Astrocyte of the spinal cord (primary cell): Measurements from ENCODE around the gene DNAJC28.

Experiments used
- DNase-seq: peaks from one replicate; pipeline ENCODE4 v3.0.0; 2011; ENCODE audit warnings: low read depth, low spot score
- H3K4me3 ChIP-seq: 2 replicates; pipeline ENCODE4 v1.5.1; 2011; ENCODE audit warnings: low read depth, mild to moderate bottlenecking, low read length, moderate library complexity
- in situ Hi-C: cut with HindIII; loops from 2 replicates; pipeline ENCODE4 v1.10.0; 2017; ENCODE audit warnings: low sequenced_read_pairs
- TF ChIP-seq, protein P1 (sequence below): IDR thresholded peaks from 2 replicates; pipeline ENCODE4 v1.5.1; 2012; ENCODE audit warnings: low read depth, mild to moderate bottlenecking, low read length, inconsistent platforms

The DNAJC28 gene

DNA sequence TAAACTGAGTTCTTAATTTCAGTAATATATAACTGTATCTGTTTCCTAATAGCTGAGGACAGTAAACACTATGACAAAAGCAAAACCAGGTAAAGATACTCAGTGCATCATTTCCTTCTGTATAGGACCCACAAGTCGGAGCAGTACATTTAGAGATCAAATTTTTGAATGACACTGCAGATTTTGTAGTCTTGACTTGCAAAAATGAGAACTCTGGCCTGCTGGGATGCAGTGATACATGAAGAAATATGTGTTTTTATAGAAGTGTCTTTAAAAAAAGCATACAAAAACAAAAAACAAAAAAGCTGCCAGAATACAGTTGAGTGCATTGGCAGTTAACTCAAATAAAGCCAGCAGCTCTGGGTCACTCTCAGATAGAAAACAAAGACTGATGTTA is 31.4 kb upstream of the DNAJC28 start:
- DNase-seq: no peak
- no peak overlapping the region for H3K4me3 ChIP-seq
- in situ Hi-C loops: no loop called here
- TF ChIP-seq, protein P1, sequence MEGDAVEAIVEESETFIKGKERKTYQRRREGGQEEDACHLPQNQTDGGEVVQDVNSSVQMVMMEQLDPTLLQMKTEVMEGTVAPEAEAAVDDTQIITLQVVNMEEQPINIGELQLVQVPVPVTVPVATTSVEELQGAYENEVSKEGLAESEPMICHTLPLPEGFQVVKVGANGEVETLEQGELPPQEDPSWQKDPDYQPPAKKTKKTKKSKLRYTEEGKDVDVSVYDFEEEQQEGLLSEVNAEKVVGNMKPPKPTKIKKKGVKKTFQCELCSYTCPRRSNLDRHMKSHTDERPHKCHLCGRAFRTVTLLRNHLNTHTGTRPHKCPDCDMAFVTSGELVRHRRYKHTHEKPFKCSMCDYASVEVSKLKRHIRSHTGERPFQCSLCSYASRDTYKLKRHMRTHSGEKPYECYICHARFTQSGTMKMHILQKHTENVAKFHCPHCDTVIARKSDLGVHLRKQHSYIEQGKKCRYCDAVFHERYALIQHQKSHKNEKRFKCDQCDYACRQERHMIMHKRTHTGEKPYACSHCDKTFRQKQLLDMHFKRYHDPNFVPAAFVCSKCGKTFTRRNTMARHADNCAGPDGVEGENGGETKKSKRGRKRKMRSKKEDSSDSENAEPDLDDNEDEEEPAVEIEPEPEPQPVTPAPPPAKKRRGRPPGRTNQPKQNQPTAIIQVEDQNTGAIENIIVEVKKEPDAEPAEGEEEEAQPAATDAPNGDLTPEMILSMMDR: no peak

- TF ChIP-seq, protein P1: no peak
- in situ Hi-C loops: no loop called here
- DNase-seq: no peak
- H3K4me3 ChIP-seq: no peak overlapping the region
These were observed 30.9 kb upstream of the DNAJC28 start for GRCh38 chr21:33522297-33522952.

DNA sequence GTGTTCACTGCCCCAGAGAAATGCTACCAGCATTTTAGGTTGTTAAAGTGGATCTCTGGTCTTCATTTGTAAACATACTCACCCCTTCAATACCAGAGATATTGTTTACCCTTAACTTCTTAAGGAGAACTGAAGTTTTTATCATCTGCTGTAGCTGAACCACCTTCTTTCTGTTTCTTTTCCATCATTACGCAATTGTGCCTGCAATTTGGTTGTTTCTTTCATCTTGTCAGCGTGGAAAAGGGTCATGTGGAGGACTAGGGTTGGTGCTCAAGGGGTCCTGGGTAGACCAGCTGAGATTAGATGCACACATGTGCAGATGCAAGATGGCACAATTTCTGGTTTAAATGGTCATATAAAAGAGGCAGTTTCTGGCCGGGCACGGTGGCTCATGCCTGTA is 27.4 kb upstream of the DNAJC28 start:
- no peak overlapping the region for H3K4me3 ChIP-seq
- TF ChIP-seq, protein P1: no peak
- in situ Hi-C loops: no loop called here
- no peak for DNase-seq

GRCh38 chr21:33514229-33514628 is 22.7 kb upstream of the DNAJC28 start:
- DNase-seq: no peak
- H3K4me3 ChIP-seq: no peak overlapping the region
- TF ChIP-seq, protein P1: no peak
- in situ Hi-C loops: no loop called here

DNA sequence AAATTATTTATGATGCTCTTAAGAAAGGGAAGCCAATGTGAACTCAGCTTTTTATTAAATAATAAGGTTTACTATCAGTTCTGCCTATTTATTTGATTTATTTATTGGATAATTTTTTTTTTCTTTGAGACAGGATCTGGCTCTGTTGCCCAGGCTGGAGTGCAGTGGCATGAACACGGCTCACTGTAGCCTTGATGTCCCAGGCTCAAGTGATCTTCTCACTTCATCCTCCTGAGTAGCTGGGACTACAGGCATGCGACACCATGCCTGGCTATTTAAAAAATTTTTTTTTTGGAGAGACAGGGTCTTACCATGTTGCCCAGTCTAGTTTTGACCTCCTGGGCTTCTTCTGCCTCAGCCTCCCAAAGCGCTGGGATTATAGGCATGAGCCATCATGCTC is 21.0 kb upstream of the DNAJC28 start:
- DNase-seq: no peak
- in situ Hi-C loops: no loop called here
- TF ChIP-seq, protein P1: no peak
- H3K4me3 ChIP-seq: no peak overlapping the region

- TF ChIP-seq, protein P1: no peak
- DNase-seq: no peak
These were observed 20.1 kb upstream of the DNAJC28 start for GRCh38 chr21:33511639-33512038.

More at GRCh38 chr21:33511639-33512038, 20.1 kb upstream of the DNAJC28 start:
- no peak overlapping the region for H3K4me3 ChIP-seq
- in situ Hi-C loops: no loop called here
